Bronchial epithelial cell (primary cell): ENCODE results near the gene TCF3. TPM values are rescaled to one million over a fixed set of nuclear protein-coding genes. Genes with fewer than 3 reads are reported as not detected.
"Not testable (repeated sequence)": the region's sequence is repeated elsewhere in the genome, so short reads cannot be mapped to it uniquely, and the experiment has no call there.

Experiments
- DNase-seq: peaks from one replicate; pipeline ENCODE4 v3.0.0-alpha.2; 2010; ENCODE audit warnings: low read depth
- FAIRE-seq: peaks from 2 replicates; lab custom pipeline; 2011; peaks lifted over from hg19 to GRCh38; lab: Jason Lieb, UNC
- H3K27me3 ChIP-seq: 2 replicates; pipeline ENCODE4 v1.5.1; 2011; ENCODE audit warnings: low read length; ENCODE audit not compliant: control insufficient read depth, insufficient read depth
- H3K36me3 ChIP-seq: 2 replicates; pipeline ENCODE4 v1.5.1; 2011; ENCODE audit warnings: low read length; ENCODE audit not compliant: control insufficient read depth, insufficient read depth
- H3K4me3 ChIP-seq: 2 replicates; pipeline ENCODE4 v1.5.1; 2011; ENCODE audit warnings: mild to moderate bottlenecking, low read depth, low read length, control low read depth
- total RNA-seq: library from RNA; depleted of rRNA; stranded (reverse); fragments of >200 nt; gene quantifications from 2 replicates; pipeline ENCODE4 v1.2.1, GENCODE V29; 2014
- TF ChIP-seq, protein P1 (sequence below): IDR thresholded peaks from 2 replicates; pipeline ENCODE4 v1.5.1; 2011; ENCODE audit warnings: mild to moderate bottlenecking, moderate library complexity, low read length, control low read depth, inconsistent platforms; ENCODE audit not compliant: insufficient read depth, severe bottlenecking

TCF3 gene
- total RNA-seq, 1 donor from 2014 or later, result 68.2 TPM

DNA sequence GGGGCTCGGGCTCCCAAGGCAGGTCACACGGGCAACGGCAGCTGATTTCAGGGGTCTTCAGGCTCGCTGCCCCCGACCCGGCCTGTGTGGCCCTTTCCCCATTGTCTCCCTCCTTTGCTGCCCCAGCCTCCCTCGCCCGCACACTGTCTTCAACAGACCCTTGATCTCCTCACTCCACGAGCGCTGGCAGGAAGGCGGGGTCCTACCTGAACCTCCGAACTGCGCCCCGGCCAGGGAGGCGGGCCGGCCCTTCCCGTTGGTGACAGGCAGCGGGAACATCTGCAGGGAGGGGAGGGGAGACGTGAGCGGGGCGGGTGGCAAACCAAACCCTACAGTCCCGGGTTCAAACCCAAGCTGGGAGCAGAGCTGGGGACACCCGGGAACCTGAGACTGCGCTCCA, 6.3 kb downstream of the TCF3 start:
- FAIRE-seq (no peak), DNase-seq (no peak)
- Histone ChIP-seq H3K36me3 (peaks cover 37% of the 10 kb centered on the region), H3K27me3 (no peaks in the 10 kb centered on the region), H3K4me3 (no peak overlapping the region)
- TF ChIP-seq, protein P1, sequence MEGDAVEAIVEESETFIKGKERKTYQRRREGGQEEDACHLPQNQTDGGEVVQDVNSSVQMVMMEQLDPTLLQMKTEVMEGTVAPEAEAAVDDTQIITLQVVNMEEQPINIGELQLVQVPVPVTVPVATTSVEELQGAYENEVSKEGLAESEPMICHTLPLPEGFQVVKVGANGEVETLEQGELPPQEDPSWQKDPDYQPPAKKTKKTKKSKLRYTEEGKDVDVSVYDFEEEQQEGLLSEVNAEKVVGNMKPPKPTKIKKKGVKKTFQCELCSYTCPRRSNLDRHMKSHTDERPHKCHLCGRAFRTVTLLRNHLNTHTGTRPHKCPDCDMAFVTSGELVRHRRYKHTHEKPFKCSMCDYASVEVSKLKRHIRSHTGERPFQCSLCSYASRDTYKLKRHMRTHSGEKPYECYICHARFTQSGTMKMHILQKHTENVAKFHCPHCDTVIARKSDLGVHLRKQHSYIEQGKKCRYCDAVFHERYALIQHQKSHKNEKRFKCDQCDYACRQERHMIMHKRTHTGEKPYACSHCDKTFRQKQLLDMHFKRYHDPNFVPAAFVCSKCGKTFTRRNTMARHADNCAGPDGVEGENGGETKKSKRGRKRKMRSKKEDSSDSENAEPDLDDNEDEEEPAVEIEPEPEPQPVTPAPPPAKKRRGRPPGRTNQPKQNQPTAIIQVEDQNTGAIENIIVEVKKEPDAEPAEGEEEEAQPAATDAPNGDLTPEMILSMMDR, result no peak

DNA sequence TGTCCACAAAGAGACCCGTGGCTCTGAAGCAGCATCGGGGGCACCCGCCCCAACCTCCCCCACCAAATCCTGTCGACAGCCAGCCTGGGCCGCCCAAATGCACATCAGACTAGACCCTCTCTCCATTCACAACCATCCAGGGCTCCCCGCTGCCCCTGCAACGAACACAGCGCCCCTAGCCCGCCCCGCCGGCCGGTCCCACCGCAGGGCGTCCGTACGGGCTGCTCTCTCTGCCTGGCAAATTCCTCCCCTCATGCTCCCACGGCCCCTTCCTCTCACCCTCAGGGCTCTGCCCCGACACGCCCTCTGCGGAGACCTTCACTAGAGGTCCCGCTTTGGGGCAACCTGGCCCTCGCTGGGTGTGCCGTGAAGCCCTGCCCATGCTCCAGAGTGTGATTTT, 7.1 kb downstream of the TCF3 start:
- H3K27me3 ChIP-seq, result no peaks in the 10 kb centered on the region
- TF ChIP-seq, protein P1, result no peak
- peaks cover 36% of the 10 kb centered on the region for H3K36me3 ChIP-seq
- no peak for DNase-seq
- H3K4me3 ChIP-seq, result no peak overlapping the region
- FAIRE-seq, result no peak

DNA sequence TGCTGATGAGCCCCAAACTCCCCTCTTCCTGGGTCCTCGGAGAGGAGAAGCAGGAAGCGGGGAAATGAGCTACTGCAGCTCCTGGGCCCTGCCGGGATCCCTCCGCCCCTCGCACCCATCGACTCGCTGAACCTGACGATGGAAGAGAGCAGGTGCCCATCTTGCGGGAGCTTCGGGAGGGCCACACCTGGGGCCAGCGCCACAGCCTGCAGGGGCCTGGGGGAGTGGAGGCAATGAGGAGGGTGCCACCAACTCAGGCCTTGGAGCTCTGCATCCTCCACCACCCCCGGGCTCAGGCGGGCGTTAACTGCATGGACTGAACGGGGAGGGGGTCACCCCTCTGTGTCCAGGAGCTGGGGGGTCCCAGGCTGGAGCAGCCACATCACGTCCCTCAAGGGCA, 8.3 kb downstream of the TCF3 start:
- TF ChIP-seq, protein P1, result no peak
- H3K27me3 ChIP-seq, result no peaks in the 10 kb centered on the region
- FAIRE-seq, result no peak
- no peak overlapping the region for H3K4me3 ChIP-seq
- peaks cover 27% of the 10 kb centered on the region for H3K36me3 ChIP-seq
- DNase-seq, result no peak

DNA sequence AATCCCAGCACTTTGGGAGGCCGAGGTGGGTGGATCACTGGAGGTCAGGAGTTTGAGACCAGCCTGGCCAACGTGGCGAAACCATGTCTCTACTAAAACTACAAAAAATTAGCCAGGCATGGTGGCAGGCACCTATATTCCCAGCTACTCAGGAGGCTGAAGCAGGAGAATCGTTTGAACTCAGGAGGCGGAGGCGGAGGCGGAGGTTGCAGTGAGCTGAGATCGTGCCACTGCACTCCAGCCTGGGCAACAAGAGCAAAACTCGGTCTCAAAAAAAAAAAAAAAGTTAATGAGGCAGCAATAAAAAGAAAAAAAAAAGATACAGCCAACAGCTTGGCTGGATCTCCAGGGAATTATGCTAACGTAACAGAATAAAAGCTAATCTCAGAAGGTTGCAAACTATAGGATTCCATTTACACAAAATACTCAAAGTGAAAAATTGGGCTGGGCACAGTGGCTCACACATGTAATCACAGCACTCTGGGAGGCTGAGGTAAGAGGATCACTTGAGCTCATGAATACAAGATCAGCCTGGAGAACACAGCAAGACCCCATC, 11.4 kb downstream of the TCF3 start:
- H3K36me3 ChIP-seq, result peaks cover 18% of the 10 kb centered on the region
- not testable (repeated sequence) for DNase-seq, FAIRE-seq, H3K4me3 ChIP-seq, H3K27me3 ChIP-seq

DNA sequence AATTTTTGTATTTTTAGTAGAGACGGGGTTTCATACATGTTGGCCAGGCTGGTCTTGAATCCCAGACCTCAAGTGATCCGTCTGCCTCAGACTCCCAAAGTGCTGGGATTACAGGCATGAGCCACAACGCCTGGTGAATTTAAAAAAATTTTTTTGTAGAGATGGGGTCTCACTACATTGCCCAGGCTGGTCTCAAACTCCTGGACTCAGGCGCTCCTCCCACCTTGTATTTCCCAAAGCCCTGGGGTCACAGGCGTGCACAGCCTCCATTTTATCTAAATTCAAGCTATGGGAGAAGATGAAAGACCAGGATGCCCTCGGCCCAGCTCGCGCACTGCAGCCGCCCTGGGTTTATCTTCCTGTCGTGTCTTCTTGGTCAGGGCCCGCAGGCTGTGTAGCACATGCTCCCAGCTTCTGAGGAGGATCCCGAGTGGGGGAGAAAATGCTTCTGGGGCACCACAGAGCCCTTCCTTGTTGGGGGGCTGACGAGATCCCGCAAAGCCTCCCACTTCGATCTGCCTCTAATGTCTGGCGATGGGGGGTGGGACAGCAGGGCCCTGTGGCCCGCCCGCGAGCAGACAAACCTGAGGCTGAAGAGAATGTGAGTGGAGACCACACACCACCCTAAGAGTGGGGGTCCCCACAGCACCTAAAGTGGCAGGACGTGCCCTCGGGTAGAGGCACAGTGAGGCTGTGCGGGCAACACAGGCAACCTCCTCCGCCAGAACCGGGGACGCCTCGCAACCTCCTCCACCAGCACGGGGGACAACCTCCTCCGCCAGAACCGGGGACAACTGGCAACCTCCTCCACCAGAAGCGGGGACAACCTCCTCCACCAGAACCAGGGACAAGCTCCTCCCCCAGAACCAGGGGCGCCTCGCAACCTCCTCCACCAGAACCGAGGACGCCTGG, 15.8 kb downstream of the TCF3 start:
- DNase-seq (no peak), FAIRE-seq (no peak)
- Histone ChIP-seq H3K4me3 (no peak overlapping the region), H3K36me3 (peaks cover 26% of the 10 kb centered on the region), H3K27me3 (no peaks in the 10 kb centered on the region)
- TF ChIP-seq, protein P1, result no peak

DNA sequence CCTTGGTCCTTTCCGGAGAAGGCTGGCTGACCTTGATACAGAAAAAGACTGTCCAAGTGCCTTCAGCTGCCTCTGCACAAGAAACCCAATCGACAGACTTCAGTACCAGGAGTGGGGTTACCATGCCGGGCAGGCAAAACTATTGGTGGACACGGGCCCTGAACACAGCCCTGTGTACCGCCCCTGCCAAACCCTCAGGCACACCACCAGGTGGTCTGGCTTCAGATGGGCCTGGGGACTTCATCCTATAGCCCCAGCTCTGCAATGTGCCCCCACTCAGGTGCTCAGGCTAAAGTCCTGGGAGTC, 17.5 kb downstream of the TCF3 start:
- Histone ChIP-seq H3K4me3 (no peak overlapping the region), H3K27me3 (no peaks in the 10 kb centered on the region), H3K36me3 (peaks cover 27% of the 10 kb centered on the region)
- DNase-seq (no peak), FAIRE-seq (no peak)
- TF ChIP-seq, protein P1, result no peak
